Osteoblast (primary cell): ENCODE results near the gene MPZL3. TPM values are rescaled to one million over a fixed set of nuclear protein-coding genes. Genes with fewer than 3 reads are reported as not detected.

Experiments used
- DNase-seq: peaks from one replicate; pipeline ENCODE4 v3.0.0; 2011; ENCODE audit warnings: low spot score, mixed read lengths; ENCODE audit not compliant: insufficient read length; ENCODE audit errors: missing footprints
- H2AFZ ChIP-seq: 2 replicates; pipeline ENCODE4 v1.6.0; 2011; ENCODE audit warnings: mild to moderate bottlenecking, low read length
- H3K27ac ChIP-seq: 2 replicates; pipeline ENCODE4 v1.5.1; 2011; ENCODE audit warnings: mild to moderate bottlenecking, low read depth, low read length, moderate library complexity
- H3K27me3 ChIP-seq: 2 replicates; pipeline ENCODE4 v1.6.0; 2012; ENCODE audit warnings: mild to moderate bottlenecking, control low read depth, inconsistent platforms, low read length, moderate library complexity; ENCODE audit not compliant: insufficient read depth
- H3K36me3 ChIP-seq: 2 replicates; pipeline ENCODE4 v1.5.1; 2011; ENCODE audit warnings: mild to moderate bottlenecking, low read length, control low read depth, moderate library complexity; ENCODE audit not compliant: insufficient read depth
- H3K4me1 ChIP-seq: 2 replicates; pipeline ENCODE4 v1.5.1; 2011; ENCODE audit warnings: mild to moderate bottlenecking, low read length, control low read depth, moderate library complexity; ENCODE audit not compliant: insufficient read depth
- H3K4me2 ChIP-seq: 2 replicates; pipeline ENCODE4 v1.6.0; 2011; ENCODE audit warnings: mild to moderate bottlenecking, low read length; ENCODE audit not compliant: insufficient read depth
- H3K4me3 ChIP-seq: fragments of 200-600 bp; sonication (generic); 3 replicates; pipeline ENCODE4 v1.5.1; 2012; ENCODE audit warnings: mild to moderate bottlenecking, low read length, inconsistent platforms; ENCODE audit not compliant: insufficient read depth
- H3K79me2 ChIP-seq: 2 replicates; pipeline ENCODE4 v1.6.0; 2012; ENCODE audit warnings: mild to moderate bottlenecking, low read length, control low read depth, inconsistent platforms; ENCODE audit not compliant: insufficient read depth
- H3K9me3 ChIP-seq: 2 replicates; pipeline ENCODE4 v1.5.1; 2011; ENCODE audit warnings: low read depth, low read length, control low read depth
- H4K20me1 ChIP-seq: 2 replicates; pipeline ENCODE4 v1.6.0; 2012; ENCODE audit warnings: mild to moderate bottlenecking, low read length, control low read depth; ENCODE audit not compliant: insufficient read depth
- CTCF ChIP-seq: IDR thresholded peaks from 2 replicates; pipeline ENCODE4 v1.5.1; 2011; ENCODE audit warnings: mild to moderate bottlenecking, low read depth, low read length, moderate library complexity; ENCODE audit errors: extremely low read depth
- total RNA-seq: library from RNA; depleted of rRNA; stranded (reverse); fragments of >200 nt; gene quantifications from 2 replicates; pipeline ENCODE4 v1.2.3, GENCODE V29; 2012

The MPZL3 gene
- total RNA-seq, 1 donor: 1.8 TPM

- Histone ChIP-seq H4K20me1 (no peaks in the 10 kb centered on the region), H3K36me3 (no peaks in the 10 kb centered on the region), H3K4me3 (no peak overlapping the region), H3K27ac (no peak overlapping the region), H3K9me3 (no peaks in the 10 kb centered on the region), H3K4me2 (no peak overlapping the region), H3K27me3 (peaks cover 47% of the 10 kb centered on the region), H3K79me2 (no peaks in the 10 kb centered on the region), H2AFZ (no peak overlapping the region), H3K4me1 (no peaks in the 10 kb centered on the region)
- DNase-seq: no peak
- TF ChIP-seq CTCF: no peak
These were observed 15.3 kb upstream of the MPZL3 start for GRCh38 chr11:118267486-118267885.

- Histone ChIP-seq H3K4me3 (no peak overlapping the region), H4K20me1 (no peaks in the 10 kb centered on the region), H3K27me3 (peaks cover 59% of the 10 kb centered on the region), H3K4me1 (no peaks in the 10 kb centered on the region), H3K36me3 (no peaks in the 10 kb centered on the region), H3K4me2 (no peak overlapping the region), H2AFZ (no peak overlapping the region), H3K79me2 (no peaks in the 10 kb centered on the region), H3K9me3 (no peaks in the 10 kb centered on the region), H3K27ac (no peak overlapping the region)
- no peak for TF ChIP-seq CTCF
- no peak for DNase-seq
These were observed 13.8 kb upstream of the MPZL3 start for GRCh38 chr11:118265954-118266353.

- DNase-seq: no peak
- peak overlapping the region; percentile 20 for H3K4me2 ChIP-seq
These were observed 12.7 kb upstream of the MPZL3 start for GRCh38 chr11:118264569-118265465.

More at GRCh38 chr11:118264569-118265465, 12.7 kb upstream of the MPZL3 start:
- no peaks in the 10 kb centered on the region for H3K9me3 ChIP-seq
- TF ChIP-seq CTCF: no peak
- H3K36me3 ChIP-seq: no peaks in the 10 kb centered on the region
- H3K27ac ChIP-seq: no peak overlapping the region
- no peaks in the 10 kb centered on the region for H3K79me2 ChIP-seq
- no peak overlapping the region for H2AFZ ChIP-seq
- peaks cover 59% of the 10 kb centered on the region for H3K27me3 ChIP-seq
- H3K4me3 ChIP-seq: no peak overlapping the region
- no peaks in the 10 kb centered on the region for H4K20me1 ChIP-seq
- no peaks in the 10 kb centered on the region for H3K4me1 ChIP-seq
